IMR-90 (cell line): Measurements from ENCODE around the gene UBE3B.

Experiments
- CEBPB ChIP-seq: IDR thresholded peaks from 2 replicates; pipeline ENCODE4 v1.6.1; 2012; ENCODE audit warnings: low read depth, low read length, improper control_type of control experiment
- CTCF ChIP-seq: conservative IDR thresholded peaks from 2 replicates; pipeline ENCODE4 v1.5.1; 2012; ENCODE audit warnings: mild to moderate bottlenecking, low read depth, low read length, improper control_type of control experiment
- MAFK ChIP-seq: IDR thresholded peaks from 2 replicates; pipeline ENCODE4 v1.6.1; 2012; ENCODE audit warnings: low read depth, low read length, improper control_type of control experiment
- NFE2L2 ChIP-seq: fragments of 150-350 bp; IDR thresholded peaks from 2 replicates; pipeline ENCODE4 v1.6.1; 2016; ENCODE audit warnings: low read depth, mild to moderate bottlenecking, low read length
- POLR2A ChIP-seq: IDR thresholded peaks from 2 replicates; pipeline ENCODE4 v1.6.1; 2012; ENCODE audit warnings: mild to moderate bottlenecking, low read depth, low read length
- RAD21 ChIP-seq: IDR thresholded peaks from 2 replicates; pipeline ENCODE4 v1.6.1; 2012; ENCODE audit warnings: low read length, improper control_type of control experiment
- USF2 ChIP-seq: fragments of 150-350 bp; IDR thresholded peaks from 2 replicates; pipeline ENCODE4 v1.6.1; 2017; ENCODE audit warnings: mild to moderate bottlenecking, antibody characterized with exemption, low read length, low read depth

DNA sequence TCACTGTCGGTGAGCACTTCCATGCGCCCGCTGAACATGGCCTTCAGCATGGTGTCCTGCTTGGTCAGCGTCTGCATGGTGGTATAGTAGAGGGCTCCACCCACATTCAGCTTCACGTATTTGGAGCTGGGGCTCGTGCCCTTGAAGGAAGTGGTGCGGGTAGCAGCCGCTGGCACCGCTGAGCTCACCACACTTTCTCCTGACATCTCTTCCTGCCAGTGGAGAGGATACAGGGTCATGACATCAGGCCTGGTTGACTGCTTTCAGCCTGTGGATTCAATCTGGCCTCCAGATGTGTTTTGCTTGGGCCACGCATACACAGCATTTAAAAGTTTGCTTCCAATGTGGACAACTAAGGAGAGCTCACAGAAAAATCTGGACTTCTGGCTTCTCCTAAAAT is 7.9 kb upstream of the UBE3B start:
- TF ChIP-seq NFE2L2, result no peak
- TF ChIP-seq CTCF, result no peak
- no peak for TF ChIP-seq CEBPB
- TF ChIP-seq POLR2A, result no peak
- TF ChIP-seq MAFK, result no peak
- no peak for TF ChIP-seq USF2
- TF ChIP-seq RAD21, result no peak
